GM19455 (cell line): ENCODE results near the gene C4A.
"Not testable (repeated sequence)": the region's sequence is repeated elsewhere in the genome, so short reads cannot be mapped to it uniquely, and the experiment has no call there.

ENCODE experiments used
- ATAC-seq: cut with Tn5 transposase; IDR thresholded peaks from one replicate; pipeline ENCODE4 v1.9.1; 2021; ENCODE audit not compliant: unreplicated experiment

Gene C4A

DNA sequence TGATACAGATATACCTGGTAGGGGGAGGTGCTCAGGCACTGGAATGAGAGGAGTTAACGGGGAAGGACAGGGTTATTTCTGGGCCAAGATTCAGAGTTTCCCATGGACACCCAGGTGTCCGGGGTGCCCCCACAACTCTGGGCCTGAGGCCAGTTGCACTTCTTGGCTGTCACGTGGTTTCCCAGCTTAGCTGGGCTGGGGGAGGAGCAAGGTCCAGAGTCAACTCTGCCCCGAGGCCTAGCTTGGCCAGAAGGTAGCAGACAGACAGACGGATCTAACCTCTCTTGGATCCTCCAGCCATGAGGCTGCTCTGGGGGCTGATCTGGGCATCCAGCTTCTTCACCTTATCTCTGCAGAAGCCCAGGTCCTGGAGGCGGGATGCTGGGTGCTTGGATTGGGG is 32.7 kb downstream of the C4A start, which contains the start of gene C4B:
Gene C4B (plus strand): TSS at position 249 of the 400 bp plus-strand sequence. CDS start 51 bp downstream, at position 300.
- not testable (repeated sequence) for ATAC-seq

DNA sequence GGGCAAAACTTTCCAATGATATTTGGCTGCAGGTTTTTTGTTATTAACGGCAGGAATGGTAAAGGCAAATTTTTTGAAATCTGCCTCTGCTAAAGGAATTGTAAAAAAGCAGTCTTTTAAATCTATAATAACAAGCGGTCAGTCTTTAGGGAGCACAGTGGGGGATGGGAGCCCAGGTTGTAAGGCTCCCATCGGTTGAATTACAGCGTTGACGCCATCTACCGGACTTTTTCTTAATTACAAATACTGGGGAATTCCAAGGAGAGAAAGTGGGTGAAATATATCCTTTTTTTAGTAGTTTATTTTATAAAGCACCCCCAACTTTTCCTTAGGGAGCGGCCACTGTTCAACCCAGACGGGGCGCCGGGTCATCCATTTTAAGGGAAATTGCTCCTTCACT is 40.2 kb downstream of the C4A start:
- ATAC-seq = not testable (repeated sequence)

DNA sequence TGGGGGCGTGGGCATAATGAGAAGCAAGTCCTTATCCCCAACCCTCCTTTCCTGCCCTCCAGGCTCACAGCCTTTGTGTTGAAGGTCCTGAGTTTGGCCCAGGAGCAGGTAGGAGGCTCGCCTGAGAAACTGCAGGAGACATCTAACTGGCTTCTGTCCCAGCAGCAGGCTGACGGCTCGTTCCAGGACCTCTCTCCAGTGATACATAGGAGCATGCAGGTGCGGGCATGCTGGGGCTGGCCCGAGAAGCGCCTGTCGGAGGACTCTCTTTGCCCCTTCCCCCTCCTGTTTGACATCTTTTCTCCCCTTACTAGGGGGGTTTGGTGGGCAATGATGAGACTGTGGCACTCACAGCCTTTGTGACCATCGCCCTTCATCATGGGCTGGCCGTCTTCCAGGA is 46.8 kb downstream of the C4A start:
- ATAC-seq = not testable (repeated sequence)

GRCh38 chr6:32029553-32029952 is 47.7 kb downstream of the C4A start:
- ATAC-seq = not testable (repeated sequence)

DNA sequence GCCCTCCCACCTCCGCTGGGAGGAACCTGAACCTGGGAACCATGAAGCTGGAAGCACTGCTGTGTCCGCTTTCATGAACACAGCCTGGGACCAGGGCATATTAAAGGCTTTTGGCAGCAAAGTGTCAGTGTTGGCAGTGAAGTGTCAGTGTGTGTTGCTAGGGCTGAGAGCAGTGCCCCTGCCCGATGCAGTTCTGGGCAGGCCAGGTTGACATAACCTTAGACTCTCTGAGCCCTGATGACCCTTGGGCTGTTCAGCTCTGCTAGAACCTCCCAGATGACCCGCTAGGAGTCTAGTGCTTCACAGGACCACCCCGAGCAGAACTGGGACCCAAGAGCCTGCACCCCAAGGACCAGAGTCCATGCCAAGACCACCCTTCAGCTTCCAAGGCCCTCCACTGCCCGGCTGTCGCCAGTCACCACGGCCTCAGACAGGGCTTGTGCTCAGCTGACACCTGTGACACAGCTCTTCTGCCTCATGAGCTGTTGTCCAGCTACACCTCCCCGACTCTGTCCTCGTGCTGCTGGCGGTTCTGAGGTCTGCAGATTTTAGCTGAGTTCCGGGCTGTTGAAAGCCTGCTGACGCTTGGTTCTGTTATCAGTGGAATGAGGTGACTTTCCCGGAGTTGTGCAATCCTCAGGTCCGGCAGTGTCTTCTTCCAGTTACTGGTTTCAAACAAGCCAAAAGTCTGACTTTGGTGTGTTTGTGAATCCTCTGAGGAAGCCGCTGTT is 53.6 kb downstream of the C4A start:
- not testable (repeated sequence) for ATAC-seq

GRCh38 chr6:32037136-32037535 is 55.3 kb downstream of the C4A start:
- not testable (repeated sequence) for ATAC-seq

- not testable (repeated sequence) for ATAC-seq
Measured at GRCh38 chr6:32037598-32038524, 56.0 kb downstream of the C4A start, which contains the start of gene CYP21A2. Gene CYP21A2 (plus strand): TSS chr6:32038415. CDS start chr6:32038423, 8 bp downstream.

GRCh38 chr6:32038878-32039277 is 57.0 kb downstream of the C4A start:
- not testable (repeated sequence) for ATAC-seq

DNA sequence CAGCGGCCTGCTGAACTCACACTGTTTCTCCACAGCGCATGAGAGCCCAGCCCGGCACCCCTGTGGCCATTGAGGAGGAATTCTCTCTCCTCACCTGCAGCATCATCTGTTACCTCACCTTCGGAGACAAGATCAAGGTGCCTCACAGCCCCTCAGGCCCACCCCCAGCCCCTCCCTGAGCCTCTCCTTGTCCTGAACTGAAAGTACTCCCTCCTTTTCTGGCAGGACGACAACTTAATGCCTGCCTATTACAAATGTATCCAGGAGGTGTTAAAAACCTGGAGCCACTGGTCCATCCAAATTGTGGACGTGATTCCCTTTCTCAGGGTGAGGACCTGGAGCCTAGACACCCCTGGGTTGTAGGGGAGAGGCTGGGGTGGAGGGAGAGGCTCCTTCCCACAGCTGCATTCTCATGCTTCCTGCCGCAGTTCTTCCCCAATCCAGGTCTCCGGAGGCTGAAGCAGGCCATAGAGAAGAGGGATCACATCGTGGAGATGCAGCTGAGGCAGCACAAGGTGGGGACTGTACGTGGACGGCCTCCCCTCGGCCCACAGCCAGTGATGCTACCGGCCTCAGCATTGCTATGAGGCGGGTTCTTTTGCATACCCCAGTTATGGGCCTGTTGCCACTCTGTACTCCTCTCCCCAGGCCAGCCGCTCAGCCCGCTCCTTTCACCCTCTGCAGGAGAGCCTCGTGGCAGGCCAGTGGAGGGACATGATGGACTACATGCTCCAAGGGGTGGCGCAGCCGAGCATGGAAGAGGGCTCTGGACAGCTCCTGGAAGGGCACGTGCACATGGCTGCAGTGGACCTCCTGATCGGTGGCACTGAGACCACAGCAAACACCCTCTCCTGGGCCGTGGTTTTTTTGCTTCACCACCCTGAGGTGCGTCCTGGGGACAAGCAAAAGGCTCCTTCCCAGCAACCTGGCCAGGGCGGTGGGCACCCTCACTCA is 57.7 kb downstream of the C4A start:
- not testable (repeated sequence) for ATAC-seq

DNA sequence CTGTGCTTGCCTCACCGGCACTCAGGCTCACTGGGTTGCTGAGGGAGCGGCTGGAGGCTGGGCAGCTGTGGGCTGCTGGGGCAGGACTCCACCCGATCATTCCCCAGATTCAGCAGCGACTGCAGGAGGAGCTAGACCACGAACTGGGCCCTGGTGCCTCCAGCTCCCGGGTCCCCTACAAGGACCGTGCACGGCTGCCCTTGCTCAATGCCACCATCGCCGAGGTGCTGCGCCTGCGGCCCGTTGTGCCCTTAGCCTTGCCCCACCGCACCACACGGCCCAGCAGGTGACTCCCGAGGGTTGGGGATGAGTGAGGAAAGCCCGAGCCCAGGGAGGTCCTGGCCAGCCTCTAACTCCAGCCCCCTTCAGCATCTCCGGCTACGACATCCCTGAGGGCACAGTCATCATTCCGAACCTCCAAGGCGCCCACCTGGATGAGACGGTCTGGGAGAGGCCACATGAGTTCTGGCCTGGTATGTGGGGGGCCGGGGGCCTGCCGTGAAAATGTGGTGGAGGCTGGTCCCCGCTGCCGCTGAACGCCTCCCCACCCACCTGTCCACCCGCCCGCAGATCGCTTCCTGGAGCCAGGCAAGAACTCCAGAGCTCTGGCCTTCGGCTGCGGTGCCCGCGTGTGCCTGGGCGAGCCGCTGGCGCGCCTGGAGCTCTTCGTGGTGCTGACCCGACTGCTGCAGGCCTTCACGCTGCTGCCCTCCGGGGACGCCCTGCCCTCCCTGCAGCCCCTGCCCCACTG is 58.6 kb downstream of the C4A start:
- ATAC-seq = not testable (repeated sequence)

- not testable (repeated sequence) for ATAC-seq
Measured at GRCh38 chr6:32041050-32041321, 59.1 kb downstream of the C4A start.

DNA sequence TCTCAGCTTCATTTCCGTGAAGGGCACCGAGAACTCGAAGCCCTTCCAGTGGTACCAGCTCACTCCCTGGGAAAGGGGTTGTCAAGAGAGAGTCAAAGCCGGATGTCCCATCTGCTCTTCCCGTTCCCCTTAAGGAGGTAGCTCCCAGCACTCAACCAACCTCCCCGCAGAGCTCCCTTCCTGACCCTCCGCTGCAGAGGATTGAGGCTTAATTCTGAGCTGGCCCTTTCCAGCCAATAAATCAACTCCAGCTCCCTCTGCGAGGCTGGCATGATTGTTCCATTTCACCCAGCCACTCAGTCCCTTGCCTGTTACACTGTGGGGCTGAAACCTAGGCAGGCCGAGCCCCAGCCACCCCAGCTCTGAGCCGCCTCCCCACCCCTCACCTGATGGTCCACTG is 59.5 kb downstream of the C4A start:
- ATAC-seq = not testable (repeated sequence)

GRCh38 chr6:32042276-32042675 is 60.4 kb downstream of the C4A start:
- not testable (repeated sequence) for ATAC-seq

DNA sequence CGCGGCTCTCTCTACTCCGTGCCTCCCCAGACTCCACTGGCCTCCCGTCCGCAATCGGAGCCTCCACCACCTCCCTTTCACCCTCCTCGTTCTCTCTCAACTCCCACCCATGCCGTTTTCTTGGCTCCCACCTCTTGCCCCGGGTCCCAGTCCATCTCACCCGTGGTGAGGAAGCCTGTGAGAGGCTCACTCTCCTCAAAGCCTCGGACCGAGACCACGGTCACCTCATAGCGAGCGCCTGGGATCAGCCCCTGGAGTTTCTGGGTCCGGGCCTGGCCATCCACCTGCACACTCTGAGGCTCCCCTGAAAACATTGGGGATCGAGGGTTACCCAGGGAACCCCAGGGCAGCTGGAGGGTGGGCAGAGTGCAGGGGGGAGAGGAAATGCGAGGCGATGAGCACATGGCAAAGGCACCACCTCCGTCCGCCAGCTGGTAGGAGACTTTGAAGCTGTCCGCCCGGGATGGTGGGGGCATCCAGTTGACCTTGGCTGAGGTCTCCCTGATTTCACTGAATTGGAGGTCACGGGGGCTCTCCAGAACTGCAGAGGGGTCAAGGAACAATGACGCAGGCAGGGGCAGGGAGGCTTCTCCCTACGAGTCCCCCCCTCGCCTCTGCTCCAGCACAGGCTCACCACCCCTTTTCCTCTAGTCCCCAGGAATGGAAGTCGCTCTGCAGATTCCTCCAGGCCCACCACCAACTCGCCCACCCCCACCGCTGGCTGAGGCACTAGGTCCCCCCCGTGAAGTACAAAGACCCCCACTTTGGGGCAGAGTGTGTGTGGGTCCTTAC is 61.9 kb downstream of the C4A start:
- not testable (repeated sequence) for ATAC-seq

DNA sequence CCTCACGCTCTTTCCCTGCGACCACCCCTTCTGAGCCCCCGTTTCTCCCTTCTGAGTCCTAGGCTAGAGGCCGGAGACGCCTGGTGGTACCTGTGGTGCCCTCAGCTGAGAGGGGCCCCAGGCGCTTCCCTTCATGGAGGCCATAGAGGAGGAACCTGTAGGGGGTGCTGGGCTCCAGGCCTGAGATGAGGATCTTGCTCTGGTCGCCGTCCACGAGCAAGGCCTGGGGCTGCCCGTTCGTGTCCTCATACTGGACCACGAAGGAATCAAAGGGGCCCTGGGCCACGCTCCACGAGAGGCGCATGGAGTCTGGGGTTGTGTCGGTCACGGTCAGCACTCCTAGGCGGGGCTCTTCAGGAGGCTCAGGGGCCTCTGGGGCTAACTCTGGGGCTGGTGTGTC is 63.1 kb downstream of the C4A start:
- ATAC-seq = not testable (repeated sequence)

DNA sequence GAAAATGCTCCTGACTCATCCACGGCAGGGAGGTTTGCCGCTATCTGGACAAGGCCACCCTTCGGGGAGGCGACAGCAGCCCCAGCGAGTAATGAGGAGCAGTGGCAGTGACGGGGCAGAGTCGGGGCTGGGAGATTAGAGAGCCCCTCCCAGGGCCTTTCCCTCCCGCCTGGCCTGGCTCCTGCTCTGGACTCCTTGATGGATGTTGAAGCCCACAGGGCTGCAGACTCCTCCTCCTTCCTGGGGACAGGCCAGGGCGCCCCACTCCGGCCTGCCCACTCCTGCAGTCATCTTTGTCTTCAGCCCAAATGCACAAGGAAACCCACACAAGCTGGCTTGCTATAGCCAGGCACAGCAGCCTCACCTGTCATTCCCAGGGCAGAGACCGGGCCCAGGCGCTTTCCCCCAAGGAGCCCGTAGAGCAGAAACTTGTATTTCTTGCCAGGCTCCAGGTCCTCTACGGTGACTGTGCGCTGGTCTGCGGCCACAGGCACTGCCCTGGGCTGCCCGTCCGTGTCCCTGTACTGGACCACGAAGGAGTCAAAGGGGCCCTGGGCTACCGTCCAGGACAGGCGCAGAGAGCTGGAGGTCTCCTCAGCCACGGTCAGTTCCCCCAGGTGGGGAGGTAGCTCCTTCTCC is 64.1 kb downstream of the C4A start:
- ATAC-seq = no peak

DNA sequence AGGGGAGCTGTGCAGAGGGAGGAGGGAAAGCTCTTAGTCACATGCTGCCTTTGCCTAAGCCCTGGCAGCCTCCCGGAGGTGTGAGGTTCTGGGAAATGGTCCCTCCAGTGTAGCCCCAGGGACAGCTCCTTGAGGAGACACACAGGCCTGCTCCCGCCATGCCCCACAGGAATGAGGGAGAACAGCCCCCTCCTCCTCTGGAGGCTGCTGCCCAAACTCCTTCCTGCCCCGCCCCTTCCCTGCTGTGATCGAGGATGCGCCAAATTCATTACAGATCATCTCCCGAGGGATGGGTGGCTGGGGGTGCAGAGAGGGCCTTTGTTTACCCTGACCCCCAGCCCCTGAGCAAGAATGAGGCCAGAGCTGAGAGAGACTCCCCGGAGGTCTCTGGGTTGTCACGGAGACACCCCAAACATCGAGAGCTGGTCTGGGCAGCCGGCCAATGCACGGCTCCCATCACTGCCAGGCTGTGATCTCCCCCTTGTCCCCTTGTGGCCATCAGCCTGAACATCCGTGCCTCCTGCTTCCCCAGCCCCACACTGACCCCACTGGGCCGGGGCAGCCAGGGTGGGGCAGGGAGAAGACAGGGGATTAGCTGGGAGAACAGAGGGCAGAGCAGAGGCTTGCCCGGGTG is 64.7 kb downstream of the C4A start:
- ATAC-seq = no peak

DNA sequence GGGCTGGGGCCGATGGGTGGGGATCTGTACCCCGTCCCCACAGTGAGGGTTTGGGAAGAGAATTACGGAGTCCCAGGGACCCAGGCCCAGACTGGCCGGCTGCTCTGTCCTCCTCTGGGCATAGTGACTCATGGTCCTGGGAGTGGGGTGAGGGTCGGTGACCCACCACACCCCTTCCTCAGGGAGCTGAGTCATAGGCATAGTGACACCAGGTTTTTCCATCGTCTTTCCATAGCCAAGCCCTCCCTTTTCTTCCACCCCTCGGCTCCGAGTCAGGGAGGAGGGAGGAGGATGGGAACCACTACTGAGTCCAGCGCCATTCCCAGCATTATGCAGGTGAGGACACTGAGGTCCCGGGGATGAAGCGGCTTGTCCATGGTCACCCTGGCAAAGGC is 65.2 kb downstream of the C4A start:
- no peak for ATAC-seq

DNA sequence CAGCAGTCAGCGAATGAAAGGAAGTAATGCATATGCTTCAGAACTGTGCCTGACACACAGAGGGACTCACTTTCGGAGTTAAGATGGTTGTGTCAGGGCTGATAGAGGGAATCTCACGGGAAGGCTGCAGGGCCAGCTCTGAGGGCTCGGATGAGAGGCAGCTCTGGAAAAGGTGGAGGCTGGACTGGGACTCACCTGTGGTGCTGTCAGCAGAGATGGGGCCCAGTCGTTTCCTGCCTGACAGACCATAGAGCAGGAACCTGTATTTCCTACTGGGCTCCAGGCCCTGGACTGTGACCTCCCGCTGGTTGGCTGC is 65.6 kb downstream of the C4A start:
- ATAC-seq = no peak
